GM18858 (cell line): ENCODE results near the gene TAF1B.
A peak's percentile ranks its signal among the peaks of the same experiment; 100 is the strongest.

ENCODE experiments used
- ATAC-seq: cut with Tn5 transposase; IDR thresholded peaks from one replicate; pipeline ENCODE4 v1.9.1; 2021; ENCODE audit not compliant: unreplicated experiment

Gene TAF1B

GRCh38 chr2:9937968-9938367 lies 94.7 kb downstream of the TAF1B start:
- ATAC-seq: no peak

GRCh38 chr2:9939587-9940485 lies 96.6 kb downstream of the TAF1B start:
- ATAC-seq: no peak

GRCh38 chr2:9941196-9941995 lies 98.1 kb downstream of the TAF1B start:
- ATAC-seq: no peak

- ATAC-seq: no peak
Measured at GRCh38 chr2:9941996-9942390, 98.7 kb downstream of the TAF1B start.

GRCh38 chr2:9944330-9944758 lies 101.1 kb downstream of the TAF1B start:
- no peak for ATAC-seq

- ATAC-seq: no peak
Measured at GRCh38 chr2:9945596-9945995, 102.3 kb downstream of the TAF1B start.

GRCh38 chr2:9946076-9946475 lies 102.8 kb downstream of the TAF1B start:
- no peak for ATAC-seq

GRCh38 chr2:9946818-9947217 lies 103.5 kb downstream of the TAF1B start:
- no peak for ATAC-seq

- ATAC-seq: no peak
Measured at GRCh38 chr2:9948721-9949120, 105.4 kb downstream of the TAF1B start.

GRCh38 chr2:9949239-9949991 lies 106.1 kb downstream of the TAF1B start:
- ATAC-seq: no peak

GRCh38 chr2:9949992-9950520 lies 106.8 kb downstream of the TAF1B start:
- ATAC-seq: no peak

- peak; percentile 21 for ATAC-seq
Measured at GRCh38 chr2:9950521-9951271, 107.4 kb downstream of the TAF1B start.

- no peak for ATAC-seq
Measured at GRCh38 chr2:9951272-9951521, 107.9 kb downstream of the TAF1B start.

GRCh38 chr2:9951522-9952285 lies 108.4 kb downstream of the TAF1B start, which contains the start of gene GRHL1:
TSS of gene GRHL1 (plus strand) at chr2:9951693. CDS start at chr2:9951834, 141 bp downstream.
- ATAC-seq: peak; percentile 91

- no peak for ATAC-seq
Measured at GRCh38 chr2:9952286-9952737, 109.0 kb downstream of the TAF1B start.

- ATAC-seq: no peak
Measured at GRCh38 chr2:9952856-9953503, 109.7 kb downstream of the TAF1B start.

GRCh38 chr2:9954136-9954535 lies 110.9 kb downstream of the TAF1B start:
- no peak for ATAC-seq

GRCh38 chr2:9958057-9958456 lies 114.8 kb downstream of the TAF1B start:
- no peak for ATAC-seq

- ATAC-seq: no peak
Measured at GRCh38 chr2:9959262-9959661, 116.0 kb downstream of the TAF1B start.
